ENCODE measurements around the gene NQO2. TPM values are rescaled to one million over a fixed set of nuclear protein-coding genes. Genes with fewer than 3 reads are reported as not detected.

The NQO2 gene
- total and polyA plus RNA-seq, 2 experiments from 2014 or later: 38.7 to 103 TPM

- TF ChIP-seq CTCF (IDR thresholded peaks at IDR 0.05; ENCODE audit: low read depth, low read length): no peak
- Histone ChIP-seq H3K9me3 (ENCODE audit: low read depth) (no peaks in the 10 kb centered on the region), H3K27ac (no peak overlapping the region), H3K27me3 (no peaks in the 10 kb centered on the region), H3K36me3 (no peaks in the 10 kb centered on the region), H3K4me1 (ENCODE audit: low read depth) (peaks cover 3% of the 10 kb centered on the region), H3K4me3 (no peak overlapping the region)
- no peak for DNase-seq (ENCODE audit: low read depth in 1 of 2, low spot score in 1 of 2)
These were observed 42.6 kb upstream of the NQO2 start for GRCh38 chr6:2956930-2957685.

GRCh38 chr6:2957696-2958330 lies 41.9 kb upstream of the NQO2 start:
- no peak overlapping the region for H3K27ac ChIP-seq
- H3K9me3 ChIP-seq (ENCODE audit: low read depth): no peaks in the 10 kb centered on the region
- no peak for DNase-seq (ENCODE audit: low read depth in 1 of 2, low spot score in 1 of 2)
- H3K4me3 ChIP-seq: no peak overlapping the region
- peaks cover 6% of the 10 kb centered on the region for H3K4me1 ChIP-seq (ENCODE audit: low read depth)
- no peaks in the 10 kb centered on the region for H3K27me3 ChIP-seq
- H3K36me3 ChIP-seq: no peaks in the 10 kb centered on the region
- TF ChIP-seq CTCF (IDR thresholded peaks at IDR 0.05; ENCODE audit: low read depth, low read length): no peak

GRCh38 chr6:2958331-2958711 lies 41.4 kb upstream of the NQO2 start:
- TF ChIP-seq CTCF (IDR thresholded peaks at IDR 0.05; ENCODE audit: low read depth, low read length): no peak
- H3K27me3 ChIP-seq: no peaks in the 10 kb centered on the region
- no peak overlapping the region for H3K27ac ChIP-seq
- no peaks in the 10 kb centered on the region for H3K9me3 ChIP-seq (ENCODE audit: low read depth)
- H3K36me3 ChIP-seq: no peaks in the 10 kb centered on the region
- peaks cover 7% of the 10 kb centered on the region for H3K4me1 ChIP-seq (ENCODE audit: low read depth)
- no peak overlapping the region for H3K4me3 ChIP-seq
- no peak for DNase-seq (ENCODE audit: low read depth in 1 of 2, low spot score in 1 of 2)

DNA sequence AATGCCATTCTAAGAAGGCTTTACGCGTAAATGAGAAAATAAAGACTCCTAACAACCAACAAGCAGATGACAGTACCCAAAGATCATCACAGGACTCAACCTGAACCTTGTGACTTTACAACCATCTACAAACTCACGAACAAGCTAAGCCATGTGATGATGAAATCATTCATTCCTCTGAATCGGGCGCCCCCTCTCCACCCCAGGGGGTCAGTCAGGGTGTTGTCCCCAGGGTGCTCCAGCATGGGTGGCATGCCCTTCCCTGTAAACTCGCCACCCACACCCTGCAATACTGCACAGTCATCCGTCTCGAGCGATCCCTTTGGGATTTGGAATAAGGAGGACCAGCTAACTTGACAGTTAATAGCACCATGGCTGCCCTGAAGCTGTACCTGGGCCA lies 40.9 kb upstream of the NQO2 start:
- no peak for TF ChIP-seq CTCF (IDR thresholded peaks at IDR 0.05; ENCODE audit: low read depth, low read length)
- Histone ChIP-seq H3K27me3 (no peaks in the 10 kb centered on the region), H3K4me1 (ENCODE audit: low read depth) (peaks cover 7% of the 10 kb centered on the region), H3K9me3 (ENCODE audit: low read depth) (no peaks in the 10 kb centered on the region), H3K36me3 (no peaks in the 10 kb centered on the region), H3K4me3 (no peak overlapping the region), H3K27ac (no peak overlapping the region)
- no peak for DNase-seq (ENCODE audit: low read depth in 1 of 2, low spot score in 1 of 2)

DNA sequence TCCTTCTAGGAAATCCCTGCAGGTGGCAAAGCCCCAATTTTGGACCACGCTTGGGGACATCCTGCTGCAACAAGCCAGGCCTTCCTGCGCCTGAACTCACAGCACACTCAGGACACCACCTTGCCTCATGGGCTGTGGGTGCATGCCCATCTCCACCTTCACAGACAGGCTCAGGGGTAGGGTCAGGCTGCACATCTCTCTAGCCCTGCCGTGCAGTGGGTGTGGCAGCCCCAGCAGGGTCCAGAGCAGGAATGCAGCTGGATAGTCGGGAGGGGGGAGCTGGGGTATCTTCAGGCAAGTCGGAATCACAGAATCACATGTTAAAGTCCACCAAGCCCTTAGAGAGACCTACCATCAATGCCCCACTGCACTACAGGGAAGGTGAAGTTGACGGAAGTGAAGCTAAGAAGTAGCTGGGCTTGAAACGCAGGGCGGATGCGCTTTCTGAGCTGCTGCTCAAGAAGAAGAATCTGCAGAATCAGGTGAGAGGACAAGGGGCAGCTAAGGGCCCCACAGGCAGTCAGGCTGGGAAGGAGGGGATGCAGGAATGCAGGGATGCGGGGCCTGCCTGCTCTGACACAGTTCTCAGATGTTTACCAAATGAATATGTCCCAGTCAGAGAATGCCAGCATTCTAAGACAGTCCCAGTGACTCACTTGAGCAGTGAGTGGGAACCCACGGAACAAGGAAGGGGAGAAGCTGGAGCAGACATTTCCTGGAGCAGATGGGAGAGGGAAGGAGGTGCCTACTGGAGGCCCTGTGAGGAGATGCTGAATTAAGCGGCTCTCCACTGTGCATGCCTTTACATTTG lies 39.6 kb upstream of the NQO2 start:
- Histone ChIP-seq H3K27me3 (no peaks in the 10 kb centered on the region), H3K27ac (no peak overlapping the region), H3K4me1 (ENCODE audit: low read depth) (peaks cover 7% of the 10 kb centered on the region), H3K36me3 (no peaks in the 10 kb centered on the region), H3K9me3 (ENCODE audit: low read depth) (no peaks in the 10 kb centered on the region), H3K4me3 (no peak overlapping the region)
- DNase-seq (ENCODE audit: low read depth in 1 of 2, low spot score in 1 of 2): peak in 1 of 2 donors; percentile 59
- no peak for TF ChIP-seq CTCF (IDR thresholded peaks at IDR 0.05; ENCODE audit: low read depth, low read length)

Data from cardiac muscle cell (in vitro differentiated cells and primary cell).